NCI-H69 (cell line): ENCODE data around the gene IL3.
"Not testable (repeated sequence)": the region's sequence is repeated elsewhere in the genome, so short reads cannot be mapped to it uniquely, and the experiment has no call there.

ENCODE experiments used
- DNase-seq: peaks from one replicate; lab custom pipeline; 2025; lab: John Stamatoyannopoulos, UW

IL3 gene

DNA sequence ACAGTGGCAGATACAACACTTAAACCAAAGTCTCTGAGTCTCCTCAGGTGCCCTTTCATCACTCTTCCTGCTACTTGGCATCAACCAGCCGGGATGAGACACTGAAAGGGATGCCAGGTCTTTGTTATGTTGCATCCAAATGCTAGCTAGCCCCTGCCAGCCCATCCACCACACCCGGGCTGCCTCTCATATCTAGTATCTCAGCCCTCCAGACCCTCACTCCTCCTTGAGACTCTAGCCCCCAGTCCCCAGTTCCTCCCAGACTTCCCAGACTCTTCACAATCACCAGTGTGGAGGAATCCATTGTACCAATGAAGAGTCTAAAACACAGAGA, 34.6 kb downstream of the IL3 start:
- DNase-seq: no peak

DNA sequence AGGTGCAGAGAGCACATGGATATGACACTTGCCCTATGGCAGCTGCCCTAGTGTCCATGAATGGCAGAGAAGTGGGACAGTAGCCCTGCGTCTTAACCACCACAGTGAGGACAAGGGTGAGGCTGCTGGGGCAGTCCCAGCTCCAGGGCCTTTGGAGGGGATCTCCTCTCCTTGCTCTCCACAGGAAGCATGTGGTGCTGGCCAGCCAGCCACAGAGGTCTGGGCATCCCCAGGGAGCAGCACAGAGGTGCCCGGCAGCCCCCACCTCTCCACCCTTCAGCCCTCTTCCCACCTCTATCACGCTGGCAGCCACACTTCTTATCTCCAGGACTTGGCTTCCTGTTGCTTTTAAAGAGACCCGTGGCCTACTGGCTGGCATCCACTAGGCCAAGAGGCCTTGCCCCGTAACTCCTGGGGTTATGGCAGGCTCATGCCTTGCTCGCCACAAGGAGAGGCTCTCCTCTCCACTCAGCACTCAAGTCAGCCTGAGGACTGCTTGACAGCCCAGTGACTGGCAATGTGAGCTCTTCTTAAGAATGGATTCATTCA, 35.0 kb downstream of the IL3 start:
- no peak for DNase-seq

DNA sequence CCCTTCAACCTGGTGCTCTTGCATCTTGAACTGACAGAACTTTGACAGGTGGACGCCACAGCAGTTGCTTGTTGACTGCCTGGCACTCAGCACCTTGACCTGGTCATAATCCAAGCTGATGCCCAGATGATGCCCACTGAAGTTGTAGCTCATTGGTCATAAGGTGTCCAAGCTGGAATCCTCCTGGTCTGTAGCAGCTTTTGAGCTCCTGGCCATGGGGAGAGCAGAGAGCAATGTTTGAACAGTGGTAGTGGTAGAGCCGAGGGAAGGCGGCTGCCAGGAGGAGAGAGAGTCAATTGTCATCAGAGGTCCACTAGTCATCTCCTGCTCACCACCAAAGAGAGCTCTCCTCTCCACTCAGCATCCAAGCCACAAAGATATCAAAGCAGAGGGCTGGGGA, 36.4 kb downstream of the IL3 start:
- no peak for DNase-seq

DNA sequence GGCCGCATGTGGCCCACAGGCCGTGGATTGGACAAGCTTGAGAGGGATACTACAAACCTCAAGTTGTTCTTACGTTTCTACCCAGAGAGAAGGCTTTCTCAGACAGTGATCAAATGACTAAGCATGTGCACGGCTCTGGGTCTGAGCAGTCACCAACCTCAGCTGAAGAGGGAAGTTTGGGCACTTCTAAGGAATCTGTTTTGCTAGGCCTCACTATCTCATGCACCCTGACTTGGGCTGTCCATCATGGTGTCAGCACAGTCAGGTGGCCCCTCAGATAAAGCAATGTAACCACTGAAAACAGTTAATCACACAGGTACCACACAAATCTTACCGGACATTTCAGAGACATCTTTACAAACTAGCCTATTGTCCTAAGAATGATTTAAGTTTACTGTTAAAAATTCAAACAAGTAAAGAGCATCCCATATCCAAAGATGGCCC, 37.7 kb downstream of the IL3 start:
- no peak for DNase-seq

DNA sequence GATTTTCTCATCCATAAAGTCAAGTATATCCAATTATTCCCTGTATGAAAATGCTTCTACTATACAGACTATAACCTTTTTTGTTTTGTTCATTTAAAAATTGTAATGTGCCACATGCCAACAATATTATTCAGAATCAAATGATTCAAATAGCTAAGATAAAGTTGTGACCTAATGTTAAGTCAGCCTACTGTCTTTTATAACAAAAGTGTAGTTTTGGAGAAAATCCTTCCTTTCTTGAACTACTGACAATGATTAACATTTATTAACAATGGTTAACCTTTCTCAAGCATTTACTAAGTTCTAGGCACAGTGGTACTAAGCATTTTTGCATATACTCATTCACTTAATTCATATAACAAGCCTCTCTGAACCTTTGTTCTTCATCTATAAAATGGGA, 38.2 kb downstream of the IL3 start:
- DNase-seq: no peak

DNA sequence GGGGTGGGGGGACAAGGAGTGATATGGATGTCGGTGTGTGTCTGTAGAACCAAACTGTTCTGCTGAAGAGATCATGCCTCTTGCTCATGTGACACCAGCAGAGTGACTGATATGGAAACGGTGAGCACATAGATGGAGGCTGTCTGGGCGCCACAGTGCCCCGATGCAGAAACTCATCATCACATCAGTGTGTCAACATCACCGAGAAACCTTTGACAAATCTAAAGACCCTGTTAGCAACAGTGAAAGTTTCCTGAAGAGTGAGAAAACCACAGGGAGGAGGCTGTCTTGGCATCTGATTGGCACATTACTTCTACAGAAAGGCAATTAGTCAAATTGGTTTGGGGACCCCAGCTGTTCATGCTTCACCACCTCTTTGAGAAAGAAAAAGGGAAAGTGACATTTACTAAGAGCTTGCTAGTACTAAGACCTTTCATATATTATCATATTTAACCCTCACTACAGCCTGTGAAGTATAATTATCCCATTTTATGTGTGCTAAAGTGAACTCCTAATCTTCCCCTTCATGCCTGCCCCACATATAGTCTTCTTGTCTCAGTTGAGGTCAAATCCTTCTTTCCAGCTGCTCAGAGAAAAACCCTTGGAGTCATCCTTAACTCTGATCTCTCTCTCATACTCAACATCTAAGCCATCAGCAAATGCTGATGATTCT, 38.8 kb downstream of the IL3 start:
- DNase-seq: peak; percentile 32

DNA sequence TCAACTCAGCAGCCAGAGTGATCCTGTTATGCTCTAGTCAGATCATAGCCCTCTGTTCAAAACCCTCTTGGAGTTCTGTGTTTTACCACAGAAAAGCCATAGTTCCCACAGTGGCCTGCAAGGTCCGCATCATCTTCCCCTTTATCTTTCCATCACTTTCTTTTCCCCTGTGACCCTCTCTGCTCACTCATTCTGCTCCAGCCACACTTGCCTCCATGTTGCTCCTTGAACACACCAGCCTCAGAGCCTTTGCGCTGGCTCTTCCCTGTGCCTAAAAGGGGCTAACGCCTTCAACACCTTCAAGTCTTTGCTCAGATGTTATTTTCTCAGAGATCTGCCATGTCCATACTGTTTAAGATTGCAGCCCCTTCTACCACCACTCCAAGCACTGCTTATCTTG, 39.5 kb downstream of the IL3 start:
- no peak for DNase-seq

DNA sequence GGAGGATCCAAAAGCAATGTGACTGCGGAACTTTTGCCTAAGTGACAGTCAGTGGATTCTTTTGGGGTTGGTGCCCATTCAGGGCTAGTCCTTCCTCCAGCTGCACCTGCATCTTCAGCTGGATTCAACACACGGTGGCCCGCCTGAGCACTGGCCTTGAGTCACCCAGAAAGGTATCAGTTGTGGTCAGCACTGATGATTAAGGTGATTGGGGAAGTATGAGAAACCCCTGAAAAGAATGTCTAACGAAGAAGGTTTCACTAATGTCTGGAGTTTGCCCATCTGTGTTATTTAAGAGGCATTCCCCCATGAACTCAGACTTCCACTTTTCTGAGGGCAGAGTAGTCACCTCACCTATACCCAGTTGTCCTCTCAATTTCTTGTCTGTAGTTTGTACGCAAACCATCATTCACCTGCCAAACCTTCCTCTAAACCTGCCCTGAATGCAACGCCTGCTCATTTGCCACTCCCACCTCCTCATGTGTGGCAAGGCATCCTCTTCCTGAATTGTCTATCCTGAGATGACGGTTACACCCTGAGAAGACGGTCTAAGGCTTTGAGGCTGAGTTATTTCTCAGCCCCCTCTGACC, 40.3 kb downstream of the IL3 start:
- DNase-seq: no peak

DNA sequence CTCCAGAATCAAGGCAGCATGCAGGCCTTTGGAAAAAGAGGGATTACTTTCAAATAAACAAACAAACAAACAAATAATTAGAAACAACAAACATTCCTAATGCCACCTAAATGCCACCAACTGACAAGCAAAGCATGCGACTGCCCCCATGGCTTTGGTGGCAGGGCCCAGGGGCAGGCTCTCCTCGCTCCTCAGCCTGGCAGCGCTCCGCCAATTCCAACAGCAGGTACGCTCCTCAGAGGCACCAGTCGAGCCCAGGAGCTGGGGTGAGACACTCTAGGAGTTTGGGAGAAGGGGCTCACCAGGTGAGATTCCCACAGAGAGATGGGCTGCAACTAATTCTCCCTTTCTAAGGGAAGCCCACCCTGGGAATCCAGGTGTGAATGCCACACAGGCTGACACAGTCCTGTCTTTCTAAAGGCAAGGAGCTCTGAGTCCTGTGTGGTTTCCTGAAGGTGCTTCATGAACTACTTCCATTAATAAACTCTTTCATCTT, 41.0 kb downstream of the IL3 start:
- no peak for DNase-seq

DNA sequence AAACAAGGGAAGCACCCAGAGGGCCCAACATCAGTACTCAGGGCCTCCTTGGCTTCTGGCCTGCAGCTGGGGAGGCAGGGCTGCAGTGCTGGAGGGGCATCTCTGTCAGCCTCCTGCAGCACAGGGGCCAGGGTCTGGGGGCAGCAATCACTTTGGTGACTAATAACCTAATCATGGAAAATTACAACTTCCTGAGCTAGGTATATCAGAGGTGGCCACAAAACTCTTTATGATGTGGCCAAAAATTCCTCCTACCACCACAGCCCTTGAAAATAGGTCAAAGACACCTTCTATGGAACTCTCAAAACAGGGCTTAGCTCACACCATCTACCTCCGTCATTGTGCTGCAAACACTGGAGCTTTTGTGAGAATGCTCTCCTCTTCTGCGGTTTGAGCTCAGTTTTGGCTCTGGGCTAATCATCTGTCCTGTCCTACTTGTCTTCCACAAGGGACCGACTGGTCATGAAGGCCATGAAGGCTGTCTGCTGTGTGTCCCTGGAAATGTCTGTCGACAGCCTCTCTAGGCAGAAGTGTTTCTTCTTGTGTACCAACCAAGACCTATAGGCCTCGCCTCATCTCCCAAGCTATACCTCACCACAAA, 41.7 kb downstream of the IL3 start:
- no peak for DNase-seq

DNA sequence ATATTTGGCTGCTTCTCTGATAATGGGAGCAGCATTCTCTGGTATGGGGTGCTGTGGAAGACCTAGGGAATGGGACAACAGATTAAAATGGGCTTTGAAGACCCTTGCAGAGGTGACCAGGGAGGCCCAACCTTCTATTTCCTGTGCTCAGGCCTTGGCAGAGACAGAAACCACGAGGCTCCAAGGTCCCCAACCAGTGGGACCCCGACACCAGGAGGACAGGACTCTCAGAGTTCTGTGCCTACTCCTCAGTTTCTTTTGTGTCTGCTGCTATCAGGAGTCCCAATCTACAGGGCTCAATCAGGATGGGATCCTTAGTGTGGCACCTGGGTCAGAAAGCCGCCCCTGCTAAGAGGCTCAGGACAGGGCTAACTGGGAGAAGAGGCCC, 42.5 kb downstream of the IL3 start:
- DNase-seq: no peak

DNA sequence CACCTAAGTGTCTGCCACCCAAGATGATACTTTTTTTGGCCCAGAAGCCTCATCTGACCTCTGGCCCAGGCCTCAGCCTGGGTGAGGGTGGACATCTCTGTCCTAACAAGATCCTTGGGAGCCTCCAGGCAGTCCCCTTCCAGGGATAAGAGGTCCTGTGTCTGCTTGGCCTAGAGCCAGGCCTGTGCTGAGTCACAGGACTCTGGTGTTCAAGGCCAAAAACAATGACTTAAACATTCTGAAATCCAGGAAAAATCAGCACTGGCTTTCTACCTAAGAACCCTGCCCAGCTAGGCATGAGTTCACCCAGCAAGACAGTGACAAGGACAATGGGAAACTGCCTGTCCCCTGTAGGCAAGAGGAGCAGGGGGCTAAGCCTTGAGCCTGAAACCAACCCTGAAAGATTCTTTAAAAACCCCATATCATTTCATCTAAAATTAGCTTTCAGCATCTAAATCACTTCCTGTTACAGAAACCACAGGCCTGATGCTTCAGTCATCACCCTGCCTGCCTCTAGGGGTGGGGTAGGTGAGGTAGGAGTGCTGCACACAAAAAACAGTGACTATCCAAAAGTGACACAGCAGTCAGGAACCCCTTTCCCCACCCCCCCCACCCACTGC, 43.0 kb downstream of the IL3 start:
- DNase-seq: peak; percentile 54

DNA sequence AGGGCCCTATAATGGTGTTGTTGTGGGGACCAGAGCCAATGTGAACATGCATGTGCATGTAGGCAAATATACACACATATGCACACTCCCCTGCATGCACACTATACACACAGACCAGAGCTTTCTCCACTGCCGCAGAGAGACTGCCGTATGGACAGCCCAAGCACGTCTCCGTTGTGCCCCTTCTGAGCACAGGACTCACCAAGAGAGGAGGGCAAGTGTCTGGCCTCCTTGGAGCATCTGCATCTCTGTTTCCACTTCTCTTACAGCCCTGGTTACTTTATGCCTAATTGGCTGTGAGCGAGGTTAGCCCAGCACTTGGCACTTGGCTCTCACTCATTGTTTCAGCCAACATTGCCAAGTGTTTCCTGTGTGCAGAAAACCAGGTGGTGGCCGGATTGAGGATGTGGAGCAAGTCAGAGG, 43.5 kb downstream of the IL3 start:
- DNase-seq: peak; percentile 32

DNA sequence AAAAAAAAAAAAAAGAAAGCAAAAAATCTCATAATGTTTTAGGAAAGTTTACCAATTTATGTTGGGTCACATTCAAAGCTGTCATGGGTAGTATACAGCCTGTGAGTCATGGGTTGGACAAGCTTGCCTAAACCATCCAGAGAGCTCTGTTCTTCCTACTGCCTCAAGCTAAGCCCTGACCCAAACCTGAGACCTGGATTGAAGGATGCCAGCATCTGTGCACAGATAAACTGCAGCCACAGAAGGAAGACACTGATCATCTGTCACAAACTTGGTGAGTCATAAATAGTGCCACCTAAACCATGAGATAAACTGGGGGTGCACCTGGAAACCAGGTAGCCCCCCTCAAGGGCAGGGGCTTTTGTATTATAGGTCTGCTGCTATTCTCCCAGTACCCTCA, 44.1 kb downstream of the IL3 start:
- DNase-seq: no peak

DNA sequence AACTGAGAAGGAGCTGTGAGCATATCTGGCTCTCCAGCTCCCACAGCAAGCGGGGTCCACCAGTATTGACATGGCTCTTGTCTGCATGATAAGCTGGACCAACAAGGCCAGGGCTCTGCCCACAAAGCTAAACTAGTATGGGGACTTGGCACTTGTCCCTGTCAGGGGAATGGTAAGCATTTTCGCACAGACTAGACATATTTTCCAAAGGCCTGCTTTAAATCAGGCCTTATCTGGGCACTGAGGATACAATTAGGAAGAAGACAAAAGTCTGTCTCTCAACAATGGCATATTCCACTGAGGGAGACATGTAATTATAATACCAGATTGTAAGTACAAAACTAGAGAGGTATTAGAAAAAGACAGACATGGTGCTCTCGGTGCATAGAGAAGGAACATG, 45.2 kb downstream of the IL3 start:
- DNase-seq: no peak

DNA sequence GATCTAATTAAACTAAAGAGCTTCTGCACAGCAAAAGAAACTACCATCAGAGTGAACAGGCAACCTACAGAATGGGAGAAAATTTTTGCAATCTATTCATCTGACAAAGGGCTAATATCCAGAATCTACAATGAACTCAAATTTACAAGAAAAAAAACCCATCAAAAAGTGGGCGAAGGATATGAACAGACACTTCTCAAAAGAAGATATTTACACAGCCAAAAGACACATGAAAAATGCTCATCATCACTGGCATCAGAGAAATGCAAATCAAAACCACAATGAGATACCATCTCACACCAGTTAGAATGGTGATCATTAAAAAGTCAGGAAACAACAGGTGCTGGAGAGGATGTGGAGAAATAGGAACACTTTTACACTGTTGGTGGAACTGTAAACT, 48.0 kb downstream of the IL3 start:
- DNase-seq: not testable (repeated sequence)

DNA sequence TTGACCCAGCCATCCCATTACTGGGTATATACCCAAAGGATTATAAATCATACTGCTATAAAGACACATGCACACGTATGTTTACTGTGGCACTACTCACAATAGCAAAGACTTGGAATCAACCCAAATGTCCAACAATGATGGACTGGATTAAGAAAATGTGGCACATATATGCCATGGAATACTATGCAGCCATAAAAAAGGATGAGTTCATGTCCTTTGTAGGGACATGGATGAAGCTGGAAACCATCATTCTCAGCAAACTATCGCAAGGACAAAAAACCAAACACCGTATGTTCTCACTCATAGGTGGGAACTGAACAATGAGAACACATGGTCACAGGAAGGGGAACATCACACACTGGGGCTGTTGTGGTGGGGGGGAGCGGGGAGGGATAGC, 48.5 kb downstream of the IL3 start:
- not testable (repeated sequence) for DNase-seq

DNA sequence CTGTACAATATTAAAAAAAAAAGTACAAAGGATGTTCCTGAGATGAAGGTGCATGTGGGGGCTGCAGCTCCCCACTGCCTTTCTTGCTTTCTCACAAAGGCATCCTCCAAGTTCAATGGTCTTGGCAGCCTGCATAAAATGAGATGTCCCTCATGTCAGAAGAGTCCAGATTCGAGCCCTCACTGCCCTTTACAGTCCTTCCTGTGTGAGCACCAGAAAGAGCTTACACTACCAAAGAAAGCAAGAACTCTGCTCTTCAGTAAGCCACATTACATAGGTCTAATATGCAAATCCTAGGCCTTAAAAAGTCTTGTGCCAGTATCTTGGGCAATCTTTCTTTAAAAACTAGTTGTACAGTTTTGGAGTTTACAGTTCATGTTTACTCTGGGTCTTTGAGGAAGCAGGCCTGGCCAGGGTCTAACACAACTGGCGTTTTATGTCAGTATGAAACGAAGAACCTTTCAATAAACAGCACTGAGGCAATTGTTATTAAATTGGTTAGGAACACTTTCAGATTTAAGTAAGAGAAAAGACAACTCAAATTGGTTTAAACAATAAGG, 49.1 kb downstream of the IL3 start:
- no peak for DNase-seq

DNA sequence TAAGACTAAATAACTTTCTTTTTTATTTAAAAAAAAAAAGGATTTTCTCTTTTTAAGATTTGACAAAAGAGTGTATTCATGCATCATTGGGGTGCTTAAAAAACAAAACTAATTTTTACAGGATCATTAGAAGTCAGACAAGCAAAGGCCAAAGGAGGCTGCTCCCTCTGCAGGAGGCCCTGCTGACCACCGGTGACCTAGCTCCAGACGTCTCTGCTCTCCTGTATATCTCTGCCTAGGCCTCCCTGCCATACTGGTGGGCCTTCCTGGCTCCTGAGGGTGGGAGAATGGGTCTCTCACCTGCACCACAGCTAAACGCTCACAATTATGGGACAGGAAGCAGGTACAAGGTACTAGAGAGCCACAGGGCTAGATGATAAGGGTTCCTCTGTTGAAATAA, 49.7 kb downstream of the IL3 start:
- no peak for DNase-seq

DNA sequence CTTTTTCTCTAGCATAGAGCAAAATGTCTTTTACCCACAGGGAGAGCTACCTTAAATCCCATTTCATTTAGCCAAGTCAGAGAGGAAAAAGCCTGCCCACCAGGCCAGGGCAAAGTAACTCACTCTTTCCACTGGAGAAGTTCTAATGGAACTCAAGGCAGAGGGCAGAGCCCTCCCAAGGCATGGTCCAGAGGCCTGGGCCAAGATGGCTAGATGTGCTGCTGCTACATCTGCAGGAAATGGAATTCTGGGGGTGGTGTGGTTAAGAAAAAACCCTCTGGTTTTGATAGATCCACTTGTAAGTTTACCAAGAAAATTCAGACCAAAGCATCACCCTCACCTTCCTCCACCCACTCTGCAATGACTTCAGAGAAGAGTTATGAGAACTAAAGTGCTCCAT, 50.5 kb downstream of the IL3 start:
- DNase-seq: no peak

DNA sequence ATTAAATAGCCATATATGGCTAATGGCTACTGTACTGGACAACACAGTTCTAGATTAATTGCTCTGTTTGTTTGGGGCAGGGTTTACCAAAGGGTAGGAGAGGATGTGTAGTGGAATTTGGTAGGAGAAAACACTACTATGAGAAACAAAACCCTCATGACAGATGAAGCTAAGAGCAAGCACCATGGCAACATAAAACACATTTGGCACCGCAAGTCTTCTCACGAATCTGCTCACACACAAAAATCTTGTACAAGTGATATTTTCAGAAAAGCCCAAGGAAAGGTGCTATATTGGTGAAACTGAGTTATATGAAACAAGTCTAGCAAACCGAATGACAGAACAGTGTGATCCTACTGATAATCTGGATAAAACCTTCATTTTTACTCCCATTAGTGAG, 51.7 kb downstream of the IL3 start:
- no peak for DNase-seq
